Stimulated activated CD8-positive, alpha-beta memory T cell treated with anti-CD3 and anti-CD28 coated beads, Interleukin-12 subunit alpha, Interleukin-12 subunit beta, amount 100 ng/mL, for 24 hours (primary cell): Measurements from ENCODE around the gene MMD.
"Not testable (repeated sequence)": the region's sequence is repeated elsewhere in the genome, so short reads cannot be mapped to it uniquely, and the experiment has no call there.

ENCODE experiments used
- DNase-seq: peaks from one replicate; pipeline ENCODE4 v3.0.0-alpha.2; 2020; ENCODE audit errors: extremely low read depth

MMD gene

DNA sequence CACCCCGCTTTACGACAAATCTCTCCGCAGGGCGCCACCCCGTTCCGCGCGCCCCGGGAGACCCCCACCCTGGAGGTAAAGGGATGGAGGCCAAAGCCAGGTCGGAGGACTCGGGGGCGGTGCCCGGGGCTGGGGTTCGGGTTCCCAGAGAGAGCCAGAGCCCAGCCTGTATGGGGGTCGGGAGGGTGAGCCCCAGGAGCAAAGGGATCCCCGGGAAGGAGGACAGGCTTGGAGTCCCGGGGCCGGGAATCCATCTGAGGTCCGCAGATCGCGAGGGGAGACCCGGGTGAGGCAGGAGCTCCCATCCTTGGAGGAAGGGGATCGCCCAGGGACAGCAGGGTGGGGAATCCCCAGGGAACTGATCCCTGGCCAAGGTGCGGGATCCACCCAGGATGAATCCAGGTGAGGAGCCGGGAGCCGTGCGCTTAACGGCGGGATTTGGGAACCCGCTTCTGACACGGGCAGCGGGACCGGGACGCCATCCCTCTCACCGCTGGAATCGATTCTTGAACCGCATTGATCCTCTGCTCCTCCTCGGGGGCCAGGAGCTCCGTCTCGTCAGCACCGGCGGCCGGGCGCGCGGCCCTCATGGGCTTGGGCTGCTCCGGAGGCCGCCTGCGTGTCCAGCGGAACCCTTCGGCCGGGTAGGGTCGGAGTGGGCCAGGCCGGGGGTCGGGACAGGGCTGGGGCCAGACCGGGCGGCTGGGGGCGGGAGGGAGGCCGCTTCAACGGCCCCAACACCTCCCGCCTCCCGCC, at the start of gene MMD:
Gene MMD (minus strand): TSS at position 657 of the 756 bp plus-strand sequence. CDS start 140 bp downstream, at position 517.
- no peak for DNase-seq

DNA sequence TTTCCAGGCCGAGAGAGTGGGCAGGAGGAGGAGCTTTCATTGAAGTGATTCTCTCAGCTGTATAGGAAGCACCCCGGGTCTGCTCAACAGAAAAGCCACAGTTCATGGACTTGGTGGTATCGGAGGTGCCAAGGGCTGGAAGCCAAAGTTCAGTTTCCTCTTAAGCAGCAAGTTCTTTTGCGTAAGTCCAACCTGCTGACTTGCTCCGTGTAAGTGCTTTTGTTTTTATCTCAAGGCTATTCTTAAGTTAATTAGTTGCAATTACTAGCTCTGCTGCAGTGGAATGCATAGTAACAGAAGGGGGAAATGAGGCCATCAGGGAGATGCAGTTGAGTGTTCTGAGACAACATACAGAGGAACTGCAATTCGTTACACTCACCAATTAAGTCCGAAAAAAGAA, 45.0 kb upstream of the MMD start:
- no peak for DNase-seq

GRCh38 chr17:55465771-55466170, 44.1 kb upstream of the MMD start:
- not testable (repeated sequence) for DNase-seq

GRCh38 chr17:55463600-55463999, 42.0 kb upstream of the MMD start:
- DNase-seq: no peak

GRCh38 chr17:55462711-55463110, 41.1 kb upstream of the MMD start:
- no peak for DNase-seq

- DNase-seq: no peak
These were observed 40.6 kb upstream of the MMD start for GRCh38 chr17:55462234-55462633.

DNA sequence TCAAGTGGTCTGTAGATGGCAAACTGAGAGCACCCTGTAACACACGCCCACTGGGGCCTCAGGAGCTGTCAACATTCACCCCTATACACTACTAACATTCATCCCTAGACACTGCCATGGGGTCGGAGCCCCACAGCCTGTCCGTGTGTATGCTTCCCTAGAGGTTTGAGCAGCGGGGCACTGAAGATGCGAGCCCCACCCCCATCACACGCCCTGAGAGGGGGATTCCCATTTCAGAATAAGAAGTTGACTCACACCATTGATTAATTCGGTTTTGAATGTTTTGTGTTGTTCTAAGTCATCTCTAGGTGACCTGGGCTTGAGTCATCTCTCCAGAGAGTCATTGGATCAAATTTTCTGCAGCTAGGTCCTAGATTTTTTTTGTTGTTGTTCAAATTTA, 37.3 kb upstream of the MMD start:
- peak; percentile 14 for DNase-seq

DNA sequence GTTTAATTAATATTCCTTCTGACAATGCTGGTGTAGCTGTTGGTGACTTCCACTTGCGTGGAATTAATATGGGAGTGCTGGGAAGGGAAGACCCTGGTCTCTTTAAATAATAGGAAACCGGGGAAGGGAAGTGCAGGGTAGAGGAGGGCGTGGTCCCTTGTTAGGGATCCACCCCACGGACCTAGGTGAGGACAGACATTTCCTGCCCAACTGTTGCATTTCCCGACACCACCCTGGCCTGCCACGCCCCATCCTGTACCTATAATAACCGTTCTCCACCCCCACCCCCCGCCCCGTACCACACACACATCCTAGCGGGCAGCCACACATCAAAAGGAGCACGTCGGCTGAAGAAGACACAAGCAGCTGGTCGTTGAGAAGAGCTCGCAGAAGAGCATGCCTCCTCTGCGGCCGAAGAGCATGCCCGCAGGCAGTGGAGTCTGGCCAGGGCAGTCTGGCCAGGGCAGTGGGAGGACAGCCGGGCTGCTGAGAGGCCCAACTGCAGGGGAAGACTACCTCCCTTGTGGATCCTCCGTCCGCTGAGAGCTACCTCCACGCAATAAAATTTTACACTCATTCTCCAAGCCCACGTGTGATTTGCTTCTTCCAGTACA, 36.8 kb upstream of the MMD start:
- no peak for DNase-seq

GRCh38 chr17:55456307-55457240, 34.9 kb upstream of the MMD start:
- no peak for DNase-seq

DNA sequence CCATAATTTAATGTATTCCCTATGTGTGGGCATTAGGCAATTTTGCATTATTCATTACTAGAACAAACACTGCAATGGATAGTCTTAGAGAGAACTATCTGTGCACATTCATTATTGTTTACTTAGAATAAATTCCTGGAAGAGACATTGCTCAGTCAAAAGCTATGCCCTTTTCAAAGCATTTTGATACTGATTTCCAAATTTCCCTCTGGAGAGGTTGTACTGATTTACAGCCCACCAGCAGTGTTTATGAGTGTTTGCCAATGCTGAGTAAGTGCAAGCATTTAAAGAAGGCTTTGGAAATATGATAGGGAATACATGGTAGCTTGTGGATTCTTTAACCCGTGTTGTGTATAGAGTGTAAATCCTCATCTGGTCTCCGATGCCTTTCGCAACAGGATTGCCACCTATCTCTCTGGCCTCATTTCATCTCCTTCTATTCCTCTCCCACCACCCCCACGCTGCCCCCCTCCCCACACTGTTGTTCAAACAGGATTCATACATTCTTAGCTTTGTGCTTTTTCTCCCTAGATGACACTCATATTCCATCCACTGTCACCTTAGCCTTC, 33.4 kb upstream of the MMD start:
- DNase-seq: no peak

DNA sequence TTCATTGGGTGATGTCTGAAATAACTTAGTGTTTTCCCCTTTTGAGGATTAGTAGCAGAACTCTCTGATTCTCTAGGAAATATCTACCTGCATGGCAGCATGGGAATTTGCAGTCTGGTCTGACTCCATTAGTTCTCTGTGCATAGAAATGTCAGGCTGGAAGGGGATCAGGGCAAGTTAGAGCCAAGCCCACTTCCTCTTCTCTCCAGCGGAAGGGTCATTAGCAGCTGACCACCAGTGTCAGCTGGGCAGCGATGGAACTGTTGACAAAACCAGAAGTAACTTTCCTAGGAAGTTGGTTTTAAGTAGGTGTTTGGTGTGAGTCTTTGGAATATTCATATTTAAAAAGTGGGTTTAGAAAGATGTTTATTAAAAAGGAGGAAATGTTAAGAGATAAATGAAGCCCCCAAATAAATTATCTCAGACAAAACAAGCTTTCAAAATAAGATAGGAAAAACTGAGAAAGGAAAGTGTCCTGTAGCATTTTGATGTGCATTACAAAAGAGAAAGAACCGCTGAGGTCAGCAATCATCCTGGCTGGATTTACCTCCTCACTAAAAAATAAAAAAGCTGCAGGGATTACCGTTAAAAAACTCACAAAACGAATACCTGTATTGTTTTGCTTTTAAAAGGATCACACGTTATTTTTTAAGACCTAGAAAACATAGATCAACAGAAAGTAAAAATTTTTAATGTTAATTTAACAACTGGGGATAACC, 32.4 kb upstream of the MMD start:
- DNase-seq: no peak

DNA sequence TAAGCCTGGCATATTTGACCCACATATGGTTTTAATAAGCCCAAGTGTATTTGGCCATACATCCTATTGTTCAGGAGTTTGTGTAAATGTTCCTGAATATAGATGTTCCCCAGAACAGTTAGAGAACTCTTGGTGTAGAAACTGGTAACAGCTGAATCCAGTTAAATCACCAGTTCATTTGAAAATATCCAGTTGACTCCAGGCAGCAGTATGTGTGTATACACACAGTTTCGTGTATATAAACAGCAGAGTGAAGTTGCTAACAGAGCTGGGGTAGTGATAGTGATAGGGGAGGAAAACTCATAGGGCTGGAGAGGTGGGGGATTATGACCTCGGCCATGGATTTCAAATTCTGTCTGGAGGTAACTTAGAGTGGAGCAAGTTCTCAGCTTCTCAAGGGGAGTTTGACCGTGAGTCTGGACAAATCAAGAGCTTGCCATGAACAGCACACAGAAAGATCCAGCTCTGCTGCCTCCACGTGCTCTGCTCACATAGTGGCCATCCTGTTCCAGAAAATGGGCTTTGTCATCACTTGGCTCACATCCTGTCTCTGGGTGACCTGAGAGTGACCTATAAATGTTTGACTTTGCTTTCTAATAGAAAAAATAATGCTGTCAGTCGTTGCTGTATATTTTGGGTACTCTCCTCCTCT, 30.6 kb upstream of the MMD start:
- no peak for DNase-seq

DNA sequence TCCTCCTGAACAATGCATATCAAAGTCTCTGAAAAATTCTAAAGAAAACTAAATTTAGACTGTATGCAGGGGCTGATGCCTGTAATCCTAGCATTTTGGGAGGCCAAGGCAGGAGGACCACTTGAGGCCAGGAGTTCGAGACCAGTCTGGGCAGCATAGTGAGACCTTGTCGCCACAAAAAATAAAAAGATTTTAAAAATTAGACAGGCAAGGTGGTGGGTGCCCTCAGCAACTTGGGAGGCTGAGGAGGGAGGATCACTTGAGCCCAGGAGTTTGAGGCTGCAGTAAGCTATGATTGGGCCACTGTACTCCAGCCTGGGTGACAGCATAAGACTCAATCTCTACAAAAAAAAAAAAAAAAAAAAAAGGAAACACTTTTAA, 30.1 kb upstream of the MMD start:
- DNase-seq: no peak

DNA sequence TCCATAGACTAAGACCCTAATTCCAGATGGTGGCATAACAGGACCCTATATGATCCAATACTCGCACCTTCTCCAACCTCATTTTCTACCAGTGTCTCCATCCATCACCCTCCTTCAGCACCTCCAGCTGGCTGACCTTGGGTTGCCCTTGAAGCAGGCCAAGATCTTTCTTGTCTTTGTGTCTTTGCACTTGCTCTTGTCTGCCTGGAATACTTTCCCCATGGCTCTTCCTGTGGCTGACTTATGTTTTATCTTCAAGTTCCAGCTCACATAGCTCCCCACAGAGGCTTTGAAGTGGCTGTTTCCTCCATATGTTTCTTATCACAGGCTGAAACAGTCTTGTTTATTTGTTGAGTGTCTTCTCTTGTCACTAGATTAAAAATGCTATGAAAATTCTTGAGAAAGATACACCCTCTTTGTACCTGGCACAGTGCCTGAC, 29.6 kb upstream of the MMD start:
- no peak for DNase-seq

DNA sequence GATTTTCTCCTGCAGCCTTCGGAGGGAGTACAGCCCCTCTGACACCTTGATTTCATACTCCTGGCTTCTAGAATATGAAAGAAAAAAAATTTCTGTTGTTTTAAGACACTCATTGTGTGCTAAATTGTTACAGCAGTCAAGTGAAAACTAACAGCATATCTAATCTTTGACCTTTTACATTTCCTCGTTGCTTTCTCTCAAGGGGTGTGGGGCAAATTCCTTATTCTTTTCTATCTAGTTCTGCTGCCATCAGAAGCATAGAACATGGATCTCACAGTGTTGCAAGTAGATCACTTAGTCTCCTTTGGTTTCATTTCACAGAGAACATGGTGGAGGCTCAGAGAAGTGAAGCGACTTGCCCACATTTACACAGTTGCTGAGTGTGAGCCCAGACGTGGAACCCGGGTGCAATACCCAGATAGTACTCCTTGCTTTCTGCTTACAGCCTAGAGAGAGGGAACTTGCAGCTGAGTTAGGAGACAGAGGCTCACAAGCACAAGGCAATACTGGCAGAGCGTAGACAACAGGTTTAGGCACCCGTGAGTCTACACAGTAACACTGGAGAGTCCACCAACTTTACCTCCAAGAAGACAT, 28.7 kb upstream of the MMD start:
- no peak for DNase-seq

DNA sequence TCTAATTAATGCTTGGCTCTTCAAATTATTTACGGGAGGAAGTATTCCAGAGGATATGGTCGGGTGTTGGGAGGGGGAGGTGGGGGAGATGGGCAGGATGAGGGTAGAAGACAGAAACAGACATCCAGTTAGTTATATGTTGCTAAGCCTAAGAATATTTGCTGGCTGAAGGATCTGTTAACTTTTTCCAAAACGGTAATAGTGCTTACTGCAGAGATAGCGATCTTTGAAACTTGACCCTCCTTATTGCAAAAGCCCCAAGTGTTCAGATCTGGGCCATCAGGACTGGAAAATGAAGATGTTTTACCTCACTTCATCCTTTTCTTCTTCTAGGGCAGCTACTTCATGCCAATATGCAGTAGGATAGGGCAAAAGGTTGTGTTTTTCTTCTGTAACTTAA, 27.0 kb upstream of the MMD start:
- no peak for DNase-seq

- DNase-seq: no peak
These were observed 25.1 kb upstream of the MMD start for GRCh38 chr17:55446581-55447205.

DNA sequence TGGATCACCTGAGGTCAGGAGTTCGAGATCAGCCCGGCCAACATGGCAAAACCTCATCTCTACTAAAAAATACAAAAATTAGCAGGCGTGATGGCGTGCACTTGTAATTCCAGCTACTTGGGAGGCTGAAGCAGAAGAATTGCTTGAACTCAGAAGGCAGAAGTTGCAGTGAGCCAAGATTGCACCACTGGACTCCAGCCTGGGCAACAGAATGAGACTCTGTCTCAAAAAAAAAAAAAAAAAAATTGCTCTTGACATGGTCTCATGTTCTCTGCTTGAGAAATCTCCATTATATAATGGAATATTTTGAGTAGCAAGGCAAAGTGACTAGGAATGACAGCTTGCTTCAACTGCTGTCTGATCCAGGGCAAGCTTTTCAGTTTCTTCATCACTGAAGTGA, 24.4 kb upstream of the MMD start:
- not testable (repeated sequence) for DNase-seq

GRCh38 chr17:55444471-55445441, 23.1 kb upstream of the MMD start:
- DNase-seq: no peak
